BJ (cell line): Measurements from ENCODE around the gene TCP11. TPM values are rescaled to one million over a fixed set of nuclear protein-coding genes. Genes with fewer than 3 reads are reported as not detected.

Source experiments
- CTCF ChIA-PET: fragments of 350-600 bp; formaldehyde crosslinking; extraction: SDS; loops from one replicate; lab custom pipeline; 2021; ENCODE audit warnings: antibody characterized with exemption, inconsistent platforms; lab: Yijun Ruan, JAX
- POLR2A ChIA-PET: fragments of 300-600 bp; sonication (Branson Sonifier 250); formaldehyde crosslinking; extraction: SDS; loops from one replicate; lab custom pipeline; 2021; ENCODE audit warnings: antibody characterized with exemption; lab: Charles Lee
- DNase-seq: peaks from one replicate; pipeline ENCODE4 v3.0.0-alpha.2; 2011; ENCODE audit warnings: low read depth
- H3K27me3 ChIP-seq: 2 replicates; pipeline ENCODE4 v1.6.0; 2011; ENCODE audit warnings: low read length; ENCODE audit not compliant: control insufficient read depth, insufficient read depth
- H3K36me3 ChIP-seq: 2 replicates; pipeline ENCODE4 v1.5.1; 2011; ENCODE audit warnings: low read length; ENCODE audit not compliant: control insufficient read depth, insufficient read depth
- H3K4me3 ChIP-seq: 2 replicates; pipeline ENCODE4 v1.5.1; 2011; ENCODE audit warnings: low read depth, mild to moderate bottlenecking, control low read depth, low read length
- CTCF ChIP-seq: IDR thresholded peaks from 2 replicates; pipeline ENCODE4 v1.5.1; 2011; ENCODE audit warnings: low read depth, mild to moderate bottlenecking, control low read depth, inconsistent platforms, low read length, moderate library complexity; ENCODE audit not compliant: insufficient read depth
- polyA minus RNA-seq: library from RNA; depleted of rRNA, polyadenylated mRNA; stranded (reverse); fragments of >200 nt; gene quantifications from 2 replicates; pipeline ENCODE4 v1.2.3, GENCODE V29; 2011; rRNA and poly(A)+ RNA removed
- polyA plus RNA-seq: library from polyadenylated mRNA; depleted of rRNA; stranded (reverse); fragments of >200 nt; gene quantifications from 2 replicates; pipeline ENCODE4 v1.2.3, GENCODE V29; 2011; rRNA removed

The TCP11 gene
- polyA plus RNA-seq (0.13 and 0.23 TPM in 2 replicates), polyA minus RNA-seq (0.10 and 0.24 TPM in 2 replicates)

- Histone ChIP-seq H3K4me3 (no peak within 1 kb of the TSS), H3K36me3 (no peaks in the 10 kb centered on the region), H3K27me3 (no peaks in the 10 kb centered on the region)
- TF ChIP-seq CTCF: no peak
- POLR2A ChIA-PET: no interaction called here
- CTCF ChIA-PET: interaction anchor here (1.4 to 3.6 kb wide), 8 partner anchors 25 to 164 kb away, joined by 4 to 42 read pairs (median 8); no protein-coding TSS in a partner anchor
- DNase-seq: no peak
Observed at GRCh38 chr6:35141007-35141655, at the start of gene TCP11. Gene TCP11, minus strand, starts transcription at chr6:35141339. Its CDS starts 469 bp downstream, at chr6:35140870.

- Histone ChIP-seq H3K27me3 (no peaks in the 10 kb centered on the region), H3K36me3 (no peaks in the 10 kb centered on the region), H3K4me3 (no peak overlapping the region)
- ChIA-PET POLR2A (no interaction called here), CTCF (interaction anchor here (1.2 to 3.6 kb wide), 2 partner anchors 10 to 14 kb away, joined by 5 to 19 read pairs; no protein-coding TSS in a partner anchor)
- no peak for DNase-seq
- TF ChIP-seq CTCF: no peak
Observed at GRCh38 chr6:35190306-35190705, 49.2 kb upstream of the TCP11 start.

GRCh38 chr6:35188886-35189285 is 47.7 kb upstream of the TCP11 start:
- Histone ChIP-seq H3K27me3 (no peaks in the 10 kb centered on the region), H3K4me3 (no peak overlapping the region), H3K36me3 (no peaks in the 10 kb centered on the region)
- ChIA-PET POLR2A (no interaction called here), CTCF (interaction anchor here (0.9 to 3.6 kb wide), 3 partner anchors 12 to 18 kb away, joined by 3 to 19 read pairs (median 3); no protein-coding TSS in a partner anchor)
- DNase-seq: no peak
- TF ChIP-seq CTCF: no peak

- ChIA-PET POLR2A (no interaction called here), CTCF (interaction anchor here (0.7 to 1.0 kb wide), 3 partner anchors 18 to 39 kb away, joined by 3 read pairs; no protein-coding TSS in a partner anchor)
- Histone ChIP-seq H3K27me3 (no peaks in the 10 kb centered on the region), H3K36me3 (no peaks in the 10 kb centered on the region), H3K4me3 (no peak overlapping the region)
- TF ChIP-seq CTCF: no peak
- no peak for DNase-seq
Observed at GRCh38 chr6:35186571-35186970, 45.4 kb upstream of the TCP11 start.

- no peak for DNase-seq
- no peaks in the 10 kb centered on the region for H3K27me3 ChIP-seq
- no peak overlapping the region for H3K4me3 ChIP-seq
- H3K36me3 ChIP-seq: no peaks in the 10 kb centered on the region
- no peak for TF ChIP-seq CTCF
- ChIA-PET CTCF (interaction anchor here (1.0 kb wide), 3 partner anchors 30 to 39 kb away, joined by 3 read pairs; no protein-coding TSS in a partner anchor), POLR2A (no interaction called here)
Observed at GRCh38 chr6:35185971-35186370, 44.8 kb upstream of the TCP11 start.
